Tibial nerve (tissue), 3 donors: Measurements from ENCODE around the gene RHOH.

Experiments
- CTCF ChIP-seq, 5 experiments: fragments of 200-600 bp in 3 of 5; fragments of 450-650 bp in 2 of 5; sonication (generic) in 3 of 5; IDR thresholded peaks; one replicate each; pipeline ENCODE4 v1.5.1; 2016 to 2019; ENCODE audit warnings: antibody characterized with exemption in 5 of 5, mild to moderate bottlenecking in 3 of 5, moderate library complexity in 2 of 5
- POLR2A ChIP-seq, 2 donors: fragments of 450-650 bp; IDR thresholded peaks; one replicate each; pipeline ENCODE4 v1.6.1; 2017; ENCODE audit warnings: antibody characterized with exemption in 2 of 2, mild to moderate bottlenecking in 2 of 2, moderate library complexity in 2 of 2

- TF ChIP-seq CTCF (IDR thresholded peaks at IDR 0.05) (no peak), POLR2A (IDR thresholded peaks at IDR 0.05) (no peak)
These were observed 26.5 kb downstream of the RHOH start for GRCh38 chr4:40223343-40223742.
